ENCODE measurements around the gene WDR1. TPM values are rescaled to one million over a fixed set of nuclear protein-coding genes. Genes with fewer than 3 reads are reported as not detected.

Gene WDR1
- total RNA-seq, 1 experiment from 2014 or later: 258 TPM

GRCh38 chr4:10151182-10151581 lies 34.6 kb upstream of the WDR1 start:
- no peaks in the 10 kb centered on the region for H3K4me1 ChIP-seq (replicated peaks; ENCODE audit: insufficient read depth)
- BruUV-seq (replicated peaks): no TSS peak
- no peaks in the 10 kb centered on the region for H3F3A ChIP-seq (ENCODE audit: insufficient read depth, low read depth)
- no peaks in the 10 kb centered on the region for H3K36me3 ChIP-seq (ENCODE audit: low read depth)
- ChIA-PET CTCF (no interaction called here), POLR2A (ENCODE audit: unreplicated experiment) (no interaction called here)
- H3K27ac ChIP-seq: no peak overlapping the region
- H2AFZ ChIP-seq: no peak overlapping the region
- no peak overlapping the region for H3K4me2 ChIP-seq
- H3K79me2 ChIP-seq (ENCODE audit: low read depth): no peaks in the 10 kb centered on the region
- peaks cover 42% of the 10 kb centered on the region for H3K27me3 ChIP-seq (ENCODE audit: insufficient read depth, low read depth)
- TF ChIP-seq, protein P1, sequence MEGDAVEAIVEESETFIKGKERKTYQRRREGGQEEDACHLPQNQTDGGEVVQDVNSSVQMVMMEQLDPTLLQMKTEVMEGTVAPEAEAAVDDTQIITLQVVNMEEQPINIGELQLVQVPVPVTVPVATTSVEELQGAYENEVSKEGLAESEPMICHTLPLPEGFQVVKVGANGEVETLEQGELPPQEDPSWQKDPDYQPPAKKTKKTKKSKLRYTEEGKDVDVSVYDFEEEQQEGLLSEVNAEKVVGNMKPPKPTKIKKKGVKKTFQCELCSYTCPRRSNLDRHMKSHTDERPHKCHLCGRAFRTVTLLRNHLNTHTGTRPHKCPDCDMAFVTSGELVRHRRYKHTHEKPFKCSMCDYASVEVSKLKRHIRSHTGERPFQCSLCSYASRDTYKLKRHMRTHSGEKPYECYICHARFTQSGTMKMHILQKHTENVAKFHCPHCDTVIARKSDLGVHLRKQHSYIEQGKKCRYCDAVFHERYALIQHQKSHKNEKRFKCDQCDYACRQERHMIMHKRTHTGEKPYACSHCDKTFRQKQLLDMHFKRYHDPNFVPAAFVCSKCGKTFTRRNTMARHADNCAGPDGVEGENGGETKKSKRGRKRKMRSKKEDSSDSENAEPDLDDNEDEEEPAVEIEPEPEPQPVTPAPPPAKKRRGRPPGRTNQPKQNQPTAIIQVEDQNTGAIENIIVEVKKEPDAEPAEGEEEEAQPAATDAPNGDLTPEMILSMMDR (conservative IDR thresholded peaks at IDR 0.05): no peak
- no peak for TF ChIP-seq EZH2 (IDR thresholded peaks at IDR 0.05; ENCODE audit: low read depth)
- H4K20me1 ChIP-seq (ENCODE audit: insufficient read depth): no peaks in the 10 kb centered on the region
- intact Hi-C loops (cut with micrococcal nuclease; ENCODE audit: unreplicated experiment): loop anchor here (10.0 kb wide), 1 partner anchor 254 kb away; no protein-coding TSS in a partner anchor
- no peak for DNase-seq
- H3K4me3 ChIP-seq: no peak overlapping the region
- no peaks in the 10 kb centered on the region; the same call in 1 of the 2 replicates for H3K9me3 ChIP-seq (ENCODE audit: insufficient read depth, low read depth)
- no peaks in the 10 kb centered on the region for H3K9me2 ChIP-seq (ENCODE audit: insufficient read depth)

DNA sequence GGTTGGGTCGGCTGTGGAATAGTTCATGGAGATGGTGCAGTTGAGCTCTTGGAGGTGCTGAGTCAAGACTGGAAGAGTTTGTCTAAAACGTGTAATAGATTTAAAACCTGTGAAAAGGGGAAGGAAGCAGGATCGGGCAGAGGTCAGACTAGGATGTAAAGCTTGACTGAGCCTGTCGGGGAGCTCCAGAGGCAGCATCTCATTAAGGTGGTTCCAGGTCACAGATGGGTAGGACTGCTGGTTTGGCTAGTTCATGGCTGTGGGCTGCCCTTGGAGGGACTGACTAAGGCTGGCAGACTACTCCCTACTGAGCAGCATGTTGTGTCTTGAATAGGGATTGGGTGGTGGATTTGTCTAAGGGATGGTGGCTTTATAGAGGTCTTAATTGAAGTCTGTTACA lies 28.4 kb upstream of the WDR1 start:
- no peaks in the 10 kb centered on the region for H3K4me1 ChIP-seq (replicated peaks; ENCODE audit: insufficient read depth)
- H4K20me1 ChIP-seq (ENCODE audit: insufficient read depth): no peaks in the 10 kb centered on the region
- no peaks in the 10 kb centered on the region for H3K36me3 ChIP-seq (ENCODE audit: low read depth)
- H3K27ac ChIP-seq: no peak overlapping the region
- H3K9me2 ChIP-seq (ENCODE audit: insufficient read depth): no peaks in the 10 kb centered on the region
- intact Hi-C loops (cut with micrococcal nuclease; ENCODE audit: unreplicated experiment): no loop called here
- H3K79me2 ChIP-seq (ENCODE audit: low read depth): no peaks in the 10 kb centered on the region
- CTCF ChIA-PET: no interaction called here
- DNase-seq: no peak
- no peak overlapping the region for H2AFZ ChIP-seq
- H3K27me3 ChIP-seq (ENCODE audit: insufficient read depth, low read depth): peaks cover 85% of the 10 kb centered on the region
- no TSS peak for BruUV-seq (replicated peaks)
- no peak for TF ChIP-seq EZH2 (IDR thresholded peaks at IDR 0.05; ENCODE audit: low read depth)
- TF ChIP-seq, protein P1 (conservative IDR thresholded peaks at IDR 0.05): no peak
- POLR2A ChIA-PET (ENCODE audit: unreplicated experiment): interaction anchor here (0.6 kb wide), 1 partner anchor 17 kb away, joined by 3 read pairs; no protein-coding TSS in a partner anchor
- no peaks in the 10 kb centered on the region; the same call in 1 of the 2 replicates for H3K9me3 ChIP-seq (ENCODE audit: insufficient read depth, low read depth)
- H3K4me3 ChIP-seq: no peak overlapping the region
- no peaks in the 10 kb centered on the region for H3F3A ChIP-seq (ENCODE audit: insufficient read depth, low read depth)
- H3K4me2 ChIP-seq: no peak overlapping the region

DNA sequence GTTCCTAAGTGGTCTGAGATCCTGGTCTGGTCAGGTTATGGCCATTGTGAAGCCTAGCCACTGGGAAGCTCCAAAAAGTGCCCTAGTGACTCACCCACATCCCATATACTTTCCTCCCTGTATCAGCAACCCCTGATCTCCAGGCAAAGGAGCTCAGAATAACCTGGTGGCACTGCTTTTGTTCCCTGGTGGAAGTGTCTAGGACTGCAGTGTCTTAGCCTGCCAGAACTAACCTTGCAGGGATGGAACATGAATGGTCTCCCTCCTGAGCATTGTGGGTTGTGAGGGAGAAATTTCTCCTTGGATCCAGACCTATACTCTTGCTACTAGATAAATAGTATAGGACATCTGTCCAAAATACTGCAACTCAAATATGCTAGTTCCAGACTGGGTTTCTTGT lies 27.9 kb upstream of the WDR1 start:
- intact Hi-C loops (cut with micrococcal nuclease; ENCODE audit: unreplicated experiment): no loop called here
- BruUV-seq (replicated peaks): no TSS peak
- no peak overlapping the region for H3K4me3 ChIP-seq
- ChIA-PET POLR2A (ENCODE audit: unreplicated experiment) (interaction anchor here (0.6 kb wide), 1 partner anchor 16 kb away, joined by 3 read pairs; no protein-coding TSS in a partner anchor), CTCF (no interaction called here)
- H2AFZ ChIP-seq: no peak overlapping the region
- H4K20me1 ChIP-seq (ENCODE audit: insufficient read depth): no peaks in the 10 kb centered on the region
- H3K79me2 ChIP-seq (ENCODE audit: low read depth): no peaks in the 10 kb centered on the region
- H3K9me2 ChIP-seq (ENCODE audit: insufficient read depth): no peaks in the 10 kb centered on the region
- no peak for TF ChIP-seq EZH2 (IDR thresholded peaks at IDR 0.05; ENCODE audit: low read depth)
- TF ChIP-seq, protein P1 (conservative IDR thresholded peaks at IDR 0.05): no peak
- H3K36me3 ChIP-seq (ENCODE audit: low read depth): no peaks in the 10 kb centered on the region
- H3K27me3 ChIP-seq (ENCODE audit: insufficient read depth, low read depth): peaks cover 86% of the 10 kb centered on the region
- H3K4me2 ChIP-seq: no peak overlapping the region
- H3K9me3 ChIP-seq (ENCODE audit: insufficient read depth, low read depth): no peaks in the 10 kb centered on the region; the same call in 1 of the 2 replicates
- no peak for DNase-seq
- no peaks in the 10 kb centered on the region for H3F3A ChIP-seq (ENCODE audit: insufficient read depth, low read depth)
- no peak overlapping the region for H3K27ac ChIP-seq
- no peaks in the 10 kb centered on the region for H3K4me1 ChIP-seq (replicated peaks; ENCODE audit: insufficient read depth)

Measured in PC-9 (cell line).